Germinal center (tissue), 1 donor: ENCODE data around the gene MRPS31.

Source experiments
- DNase-seq: peaks from one replicate; pipeline ENCODE4 v3.0.0; 2012; ENCODE audit warnings: mixed read lengths, low spot score

Gene MRPS31

DNA sequence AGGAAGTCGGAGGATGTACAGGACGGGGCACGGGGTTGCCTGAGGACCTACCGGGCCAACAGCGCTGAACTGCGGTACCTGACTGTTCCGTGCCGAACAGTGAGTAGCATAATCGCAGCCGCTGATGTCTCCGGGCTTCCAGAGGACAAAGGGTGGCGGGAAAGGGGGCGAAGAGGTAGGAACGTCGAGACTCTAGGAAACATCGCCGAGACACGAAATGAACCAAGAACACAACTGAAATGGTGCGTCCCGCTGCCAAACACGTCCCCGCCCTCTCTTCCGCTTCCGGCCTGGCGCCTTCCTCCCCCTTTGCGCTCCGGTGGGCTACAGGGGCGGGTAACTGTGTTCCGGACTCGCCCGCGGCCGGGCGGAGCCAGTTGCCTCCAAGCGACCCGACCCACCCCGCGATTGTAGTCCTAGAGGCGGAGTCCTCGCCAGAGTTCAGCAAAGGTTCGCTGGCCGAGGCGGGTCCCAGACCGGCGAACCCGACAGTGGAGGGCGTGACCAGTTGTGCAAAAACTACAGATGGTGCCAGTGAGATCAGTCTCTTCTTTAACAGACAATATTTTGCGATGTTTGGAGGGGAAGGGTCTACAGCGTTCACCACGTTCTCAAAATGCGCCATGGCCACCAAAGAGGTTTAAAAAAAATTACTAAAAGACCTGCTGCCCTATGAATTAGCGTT, at the start of gene MRPS31:
MRPS31 (minus strand) TSS at position 257 of the 685 bp plus-strand sequence; CDS start at position 203, 54 bp downstream.
- peak; percentile 93 for DNase-seq

DNA sequence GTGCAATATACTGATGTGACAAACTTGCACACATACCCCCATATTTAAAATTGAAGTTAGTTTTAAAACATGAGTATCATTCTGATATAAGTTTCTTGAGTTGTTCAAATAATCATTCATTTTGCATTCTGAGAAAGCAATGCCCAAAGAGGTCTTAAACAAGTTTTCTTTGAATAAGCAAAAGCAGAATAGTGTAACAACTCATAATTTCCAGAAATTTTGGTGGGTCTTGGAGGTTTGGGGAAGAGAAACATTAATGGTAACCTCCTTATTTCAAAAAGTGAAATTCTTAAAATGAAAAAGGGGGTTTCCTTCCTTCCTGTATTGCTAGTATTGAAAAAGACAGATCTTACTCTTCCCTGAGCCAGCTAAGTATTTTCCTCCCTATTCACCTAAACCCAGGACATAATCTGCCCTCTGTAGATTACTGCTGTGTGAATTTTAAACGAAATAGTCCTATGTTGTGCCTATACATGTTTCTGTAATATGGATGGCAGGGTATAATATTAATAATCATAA, 48.9 kb upstream of the MRPS31 start:
- no peak for DNase-seq

DNA sequence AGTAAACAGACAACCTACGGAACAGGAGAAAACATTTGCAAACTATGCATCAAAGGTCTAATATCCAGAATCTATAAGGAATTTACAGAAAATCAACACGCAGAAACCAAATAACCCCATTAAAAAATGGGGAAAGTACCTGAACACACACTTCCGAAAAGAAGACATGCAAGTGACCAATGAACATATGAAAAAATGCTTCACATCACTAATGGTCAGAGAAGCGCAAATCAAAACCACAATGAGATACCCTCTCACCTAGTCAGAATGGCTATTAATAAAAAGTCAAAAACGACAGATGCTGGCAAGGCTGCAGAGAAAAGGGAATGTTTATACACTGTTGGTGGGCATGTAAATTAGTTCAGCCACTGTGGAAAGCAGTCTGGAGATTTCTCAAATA, 47.9 kb upstream of the MRPS31 start:
- DNase-seq: no peak

DNA sequence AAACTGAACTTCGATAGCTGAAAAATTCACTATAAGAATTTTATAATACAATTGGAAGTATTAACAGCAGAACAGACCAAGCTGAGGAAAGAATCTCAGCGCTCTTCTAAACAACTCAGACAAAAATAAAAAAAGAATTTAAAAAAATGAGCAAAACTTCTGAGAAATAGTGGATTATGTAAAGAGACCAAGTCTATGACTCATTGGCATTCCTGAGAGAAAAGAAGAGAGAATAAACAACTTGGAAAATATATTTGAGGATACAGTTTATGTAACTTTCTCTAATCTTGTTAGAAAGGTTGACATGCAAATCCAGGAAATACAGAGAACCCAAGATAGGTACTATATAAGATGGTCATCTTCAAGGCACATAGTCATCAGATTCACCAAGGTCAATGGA, 43.8 kb upstream of the MRPS31 start:
- DNase-seq: no peak

DNA sequence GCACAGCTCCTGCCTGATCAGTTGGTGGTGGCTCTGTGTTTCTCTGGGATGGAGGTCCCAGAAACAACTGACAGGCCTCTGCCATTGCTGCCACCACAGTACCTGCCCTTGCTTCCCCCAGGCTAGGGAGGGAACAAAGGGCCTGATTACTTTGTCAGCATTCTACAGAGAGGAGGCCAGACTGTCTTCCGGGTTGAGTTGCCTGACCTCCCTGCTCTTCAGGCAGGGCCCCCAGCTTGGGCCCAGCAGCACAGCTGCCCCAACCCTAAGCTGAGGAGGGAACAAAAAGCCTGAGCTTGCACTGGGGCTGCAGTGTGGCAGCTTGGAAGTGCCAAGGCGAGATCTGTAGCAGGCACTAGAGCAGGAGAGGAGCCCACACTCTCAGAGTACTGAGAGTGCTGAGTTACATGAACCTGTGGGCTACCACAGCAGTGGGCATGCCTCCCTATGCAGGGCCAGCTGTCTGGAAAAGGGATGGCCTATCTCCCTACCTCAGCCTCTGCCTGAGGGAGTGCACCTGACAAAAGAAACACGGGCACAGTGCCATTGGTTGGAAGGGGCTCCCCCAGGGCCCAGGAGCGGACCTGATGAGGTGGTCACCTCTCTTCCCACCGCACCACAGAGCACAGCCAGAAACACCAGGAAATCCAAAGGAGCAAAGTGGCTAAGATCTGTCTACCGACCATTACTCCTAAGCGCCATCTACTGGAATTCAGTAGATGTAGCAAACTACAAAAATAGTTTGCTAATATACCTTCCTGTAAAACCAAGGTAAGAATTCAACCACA, 42.9 kb upstream of the MRPS31 start:
- peak; percentile 43 for DNase-seq

DNA sequence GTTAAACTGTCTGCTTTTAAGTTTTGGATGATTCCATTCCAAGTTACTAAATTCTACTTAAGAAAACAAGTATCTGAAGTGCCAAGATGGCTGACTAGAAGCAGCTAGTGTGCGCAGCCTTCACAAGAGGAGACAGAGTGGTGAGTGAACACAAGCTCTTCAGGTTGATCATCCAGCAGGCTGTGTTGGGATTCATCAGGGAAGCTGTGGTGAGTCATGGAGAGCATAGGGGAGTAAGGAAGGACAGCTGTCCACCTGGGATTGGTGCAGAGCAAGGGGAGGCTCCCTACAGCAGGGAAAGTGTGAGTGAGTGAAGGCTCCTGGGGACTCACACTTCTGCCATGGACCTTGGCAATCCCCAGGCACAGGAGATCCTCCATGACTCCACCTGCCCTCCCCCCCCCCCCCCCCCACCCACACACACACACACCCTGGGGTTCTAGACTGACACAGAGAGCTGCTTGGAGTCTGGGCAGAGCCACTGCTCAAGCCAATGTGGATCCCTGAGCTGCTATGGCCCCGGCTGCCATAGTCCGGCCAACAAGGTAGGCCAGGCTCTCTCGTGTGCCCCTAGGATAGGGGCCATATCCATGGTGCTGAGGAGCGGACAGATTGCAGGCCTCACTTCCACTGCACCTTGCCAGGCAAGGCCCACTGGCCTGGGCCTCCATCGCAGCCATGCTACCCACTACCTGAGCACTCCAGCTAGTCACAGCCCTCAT, 41.9 kb upstream of the MRPS31 start:
- DNase-seq: no peak

DNA sequence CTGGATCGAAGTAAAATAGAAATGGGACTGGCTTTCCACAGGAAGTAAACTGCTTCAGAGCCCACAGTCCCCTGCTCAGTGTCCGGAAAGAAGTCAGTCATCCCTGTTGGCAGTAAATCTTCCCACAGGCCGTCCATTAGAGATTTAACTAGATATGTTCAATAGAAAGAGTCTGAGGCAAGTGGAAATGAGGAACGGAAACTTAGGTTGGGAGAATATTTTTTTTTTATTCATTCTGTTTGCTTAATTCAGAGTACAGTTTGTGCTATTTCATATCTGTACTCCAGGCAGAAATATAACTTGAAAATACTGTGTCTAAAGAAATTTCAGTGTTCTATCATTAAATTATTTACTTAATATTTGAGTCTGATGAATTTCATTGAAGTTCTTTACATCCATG, 41.1 kb upstream of the MRPS31 start:
- DNase-seq: peak; percentile 20

DNA sequence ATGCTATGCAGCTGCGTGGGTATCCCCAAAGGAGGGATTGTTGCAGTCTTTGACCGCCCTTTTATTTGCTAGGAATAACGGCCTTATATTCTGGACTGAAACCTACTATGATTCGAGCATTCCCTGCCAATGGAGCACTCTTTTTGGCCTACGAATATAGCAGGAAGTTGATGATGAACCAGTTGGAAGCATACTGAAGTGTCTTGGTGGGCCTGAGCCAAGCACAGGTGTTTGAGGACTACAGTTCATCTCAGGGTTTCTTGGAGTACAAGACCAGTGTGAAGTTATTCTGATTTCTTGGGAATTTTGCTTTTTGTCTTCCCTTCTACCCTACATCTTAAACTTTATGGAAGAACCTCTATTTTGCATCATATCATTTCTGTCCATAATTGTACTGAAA, 38.5 kb upstream of the MRPS31 start:
- DNase-seq: no peak

DNA sequence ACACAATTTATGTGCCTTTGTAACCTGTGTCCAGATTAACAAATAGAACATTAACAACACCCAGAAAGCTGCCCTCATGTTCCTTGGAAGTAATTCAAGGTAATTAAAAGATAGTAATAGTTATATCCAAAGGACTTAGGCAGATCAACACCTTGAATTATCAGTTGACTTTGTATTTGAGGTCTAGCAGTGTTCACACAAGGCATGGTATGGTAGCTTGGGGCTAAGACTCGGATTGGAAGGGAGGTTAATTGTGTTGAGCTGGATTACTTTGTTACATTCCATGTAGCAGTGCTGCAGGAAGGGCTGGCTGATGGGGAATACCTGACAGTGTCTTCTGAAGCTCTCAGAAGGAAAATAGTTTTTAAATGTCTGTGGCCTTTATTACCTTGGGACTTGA, 35.3 kb upstream of the MRPS31 start:
- no peak for DNase-seq

DNA sequence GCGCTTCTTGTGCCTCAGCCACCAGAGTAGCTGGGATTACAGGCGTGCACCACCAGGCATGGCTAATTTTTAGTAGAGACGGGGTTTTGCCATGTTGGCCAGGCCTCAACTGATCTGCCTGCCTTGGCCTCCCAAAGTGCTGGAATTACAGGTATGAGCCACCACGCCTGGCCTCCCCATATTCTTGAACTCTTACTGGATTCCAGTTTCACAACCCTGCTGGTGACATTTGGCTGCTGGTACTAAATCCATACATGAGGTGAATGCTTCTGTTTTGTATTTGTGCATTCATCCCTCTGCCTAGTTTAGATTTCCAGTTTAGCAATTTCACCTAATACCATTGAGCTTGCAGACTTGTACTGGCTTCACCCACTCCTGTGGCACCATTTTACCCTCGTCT, 32.3 kb upstream of the MRPS31 start:
- DNase-seq: no peak

DNA sequence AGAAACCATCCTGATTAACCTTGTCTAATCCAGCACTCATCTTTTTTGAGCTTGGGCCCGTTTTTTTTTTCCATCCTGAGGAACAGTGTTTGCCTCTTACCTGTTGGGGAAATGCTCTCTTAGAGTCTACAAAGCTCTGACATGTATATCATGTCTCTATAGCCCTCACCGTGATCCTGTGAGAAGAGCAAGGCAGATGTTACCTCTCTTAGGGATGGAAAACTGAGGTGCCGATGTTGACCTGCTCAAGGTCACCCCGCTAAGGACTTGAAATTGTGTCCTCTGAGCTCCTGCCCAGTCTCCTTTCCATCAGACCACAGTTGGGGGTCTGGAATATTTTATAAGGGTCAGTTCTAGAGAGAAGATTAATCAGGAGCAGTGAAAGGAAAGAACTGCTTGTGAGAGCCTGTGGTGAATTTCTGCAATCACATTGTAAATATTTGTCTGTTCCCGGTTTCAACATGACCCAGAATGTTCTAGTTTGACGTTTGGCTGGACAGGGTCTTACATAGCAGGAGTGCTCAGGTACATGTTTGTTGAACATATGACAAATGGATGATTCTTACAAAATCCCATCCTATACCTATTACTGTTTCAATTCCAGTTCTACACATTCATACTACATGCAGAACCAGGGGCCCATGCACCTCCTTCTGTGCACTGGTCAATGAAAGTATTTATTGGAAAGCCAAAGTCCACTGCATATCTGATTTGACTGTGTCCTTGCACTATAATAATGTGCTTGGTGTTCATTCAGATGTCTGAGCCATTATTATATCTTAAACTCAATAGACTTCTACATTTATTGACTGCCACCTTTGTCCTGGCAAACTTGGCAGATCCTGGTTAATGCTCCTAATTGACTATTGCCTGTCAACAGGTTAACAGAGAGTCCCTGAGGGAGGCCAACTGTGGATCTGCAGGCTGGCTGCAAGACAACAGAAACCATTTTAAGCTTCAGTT, 30.5 kb upstream of the MRPS31 start:
- no peak for DNase-seq

DNA sequence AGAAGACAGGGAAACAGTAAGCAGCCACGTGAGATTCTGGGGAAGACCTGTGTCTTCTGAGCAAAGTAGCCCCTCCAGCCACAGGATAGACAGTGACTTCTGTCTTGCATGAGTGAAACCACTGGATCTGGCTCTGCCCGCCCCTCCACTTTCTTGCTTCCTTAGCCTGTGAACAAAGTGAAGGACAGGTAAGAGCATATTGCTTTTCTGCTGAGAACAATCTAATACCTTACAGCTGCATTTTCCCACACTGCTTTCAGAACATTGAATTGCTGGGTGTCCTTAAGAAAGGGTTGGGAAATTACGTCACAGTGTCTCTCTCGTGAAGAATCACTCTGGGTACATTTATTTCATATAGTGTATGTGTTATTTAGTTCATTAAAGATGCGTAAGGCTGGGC, 29.6 kb upstream of the MRPS31 start:
- DNase-seq: no peak

DNA sequence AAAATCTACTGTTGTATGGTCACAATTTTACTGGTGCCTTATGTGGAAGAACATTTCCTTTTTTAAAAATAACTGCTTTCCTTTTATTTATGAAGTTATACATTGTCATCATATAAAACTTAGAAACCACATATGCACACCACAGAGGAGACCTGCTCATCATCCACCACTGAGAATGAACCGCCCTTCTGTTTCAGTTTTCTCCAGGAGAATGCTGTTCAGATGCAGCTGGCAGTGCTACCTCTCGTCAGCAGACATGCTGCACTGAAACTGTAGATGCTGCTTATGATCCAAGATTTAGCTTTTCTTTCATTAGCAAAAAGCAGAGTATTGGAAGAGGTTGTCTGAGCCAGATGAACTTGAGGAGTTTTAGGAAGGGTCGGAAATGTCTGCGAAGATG, 28.5 kb upstream of the MRPS31 start:
- no peak for DNase-seq

DNA sequence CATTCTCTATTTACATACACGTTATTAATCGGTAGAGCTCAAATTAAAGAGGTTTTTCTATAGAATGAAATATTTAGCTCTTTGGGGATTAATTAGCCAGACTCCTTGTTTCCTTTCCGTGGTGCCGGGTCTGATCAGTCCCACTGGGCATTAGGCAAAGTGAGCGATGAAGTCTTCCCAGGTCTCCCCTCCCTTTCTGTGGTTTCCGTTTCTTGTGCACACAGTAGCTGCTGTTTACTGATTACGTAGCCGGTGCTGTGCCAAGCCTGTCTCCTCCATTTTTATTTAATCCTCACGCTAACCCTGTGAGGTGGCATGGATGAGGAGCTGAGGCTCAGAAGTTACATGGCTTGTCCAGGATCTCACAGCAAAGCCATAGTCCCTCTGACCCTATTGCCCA, 27.4 kb upstream of the MRPS31 start:
- no peak for DNase-seq

DNA sequence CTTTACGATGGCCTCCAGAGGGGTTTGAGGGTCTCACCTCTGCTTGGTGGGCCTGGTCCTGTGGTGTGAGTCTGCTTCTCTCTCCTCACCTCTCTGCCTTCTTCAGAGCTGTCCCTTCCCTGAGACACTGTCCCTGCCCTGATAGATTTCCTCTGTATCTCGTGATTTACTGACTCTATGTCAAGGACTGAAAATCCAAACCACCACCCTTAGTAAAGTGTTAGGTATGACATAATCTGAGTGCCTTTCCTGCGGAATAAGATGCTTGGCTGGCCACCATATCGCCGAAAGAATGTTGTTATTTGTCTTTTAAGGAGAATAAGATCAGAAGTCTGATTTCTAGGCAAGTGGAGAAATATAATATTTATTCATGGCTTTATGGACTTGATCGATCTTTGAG, 25.7 kb upstream of the MRPS31 start:
- no peak for DNase-seq

DNA sequence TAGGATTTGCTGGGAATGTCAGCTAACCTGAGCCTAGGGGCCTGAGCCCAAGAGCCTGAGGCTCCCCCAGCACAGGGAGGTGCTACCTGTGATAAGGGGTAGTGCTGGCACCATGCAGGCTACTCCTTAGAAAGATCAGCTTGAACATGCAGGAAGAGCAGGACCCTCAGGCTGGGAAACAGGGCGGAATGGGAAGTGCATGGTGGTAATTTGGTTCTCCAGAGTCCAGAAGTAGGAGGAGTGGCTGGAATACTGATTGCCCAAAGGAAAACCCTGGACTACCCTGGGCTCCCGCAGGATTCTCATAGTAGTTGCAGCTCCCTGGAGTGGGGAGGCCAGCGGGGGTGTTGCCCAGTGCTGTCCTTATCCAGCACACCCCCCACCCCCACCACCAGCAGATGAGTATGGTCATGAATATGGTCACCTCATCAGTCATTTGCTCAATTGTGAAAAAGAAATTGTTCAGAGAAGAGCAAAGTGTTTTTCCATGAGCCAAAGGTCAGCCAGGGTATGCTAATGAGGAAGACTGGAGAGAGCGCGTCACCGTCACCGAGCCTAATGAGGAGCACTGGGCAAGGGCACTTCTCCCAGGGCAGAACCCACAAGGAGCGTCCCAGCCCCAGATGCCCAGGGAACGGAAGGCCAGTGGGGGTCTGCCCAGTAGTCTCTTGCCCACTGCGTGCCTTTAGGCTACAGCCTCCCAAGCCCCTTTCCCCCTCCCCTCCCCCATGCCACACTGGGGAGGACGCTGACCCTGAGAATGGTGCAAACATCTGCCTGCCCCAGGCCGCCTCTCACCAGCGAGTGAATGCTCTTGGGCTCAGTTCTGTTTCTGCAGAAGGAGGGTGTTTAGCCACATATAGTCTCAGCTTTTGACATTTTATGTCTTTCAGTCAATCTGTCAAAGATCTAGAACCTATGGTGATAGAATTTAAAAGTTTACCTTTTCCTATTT, 23.7 kb upstream of the MRPS31 start:
- DNase-seq: no peak

DNA sequence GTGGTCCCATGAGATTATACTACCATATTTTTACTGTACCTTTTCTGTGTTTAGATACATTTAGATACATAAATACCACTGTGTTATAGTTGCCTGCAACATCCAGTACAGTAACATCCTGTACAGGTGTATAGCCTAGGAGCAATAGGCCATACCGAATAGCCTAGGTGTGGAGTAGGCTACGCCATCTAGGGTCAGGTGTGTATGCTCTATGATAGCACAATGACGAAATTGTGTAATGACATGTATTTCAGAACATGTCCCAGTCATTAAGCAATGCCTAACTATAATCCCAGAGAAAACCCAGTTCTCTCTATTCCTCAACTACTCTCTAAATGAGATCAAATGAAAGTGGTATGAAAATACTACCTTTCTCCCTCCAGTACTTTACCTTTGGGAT, 22.3 kb upstream of the MRPS31 start:
- DNase-seq: no peak

DNA sequence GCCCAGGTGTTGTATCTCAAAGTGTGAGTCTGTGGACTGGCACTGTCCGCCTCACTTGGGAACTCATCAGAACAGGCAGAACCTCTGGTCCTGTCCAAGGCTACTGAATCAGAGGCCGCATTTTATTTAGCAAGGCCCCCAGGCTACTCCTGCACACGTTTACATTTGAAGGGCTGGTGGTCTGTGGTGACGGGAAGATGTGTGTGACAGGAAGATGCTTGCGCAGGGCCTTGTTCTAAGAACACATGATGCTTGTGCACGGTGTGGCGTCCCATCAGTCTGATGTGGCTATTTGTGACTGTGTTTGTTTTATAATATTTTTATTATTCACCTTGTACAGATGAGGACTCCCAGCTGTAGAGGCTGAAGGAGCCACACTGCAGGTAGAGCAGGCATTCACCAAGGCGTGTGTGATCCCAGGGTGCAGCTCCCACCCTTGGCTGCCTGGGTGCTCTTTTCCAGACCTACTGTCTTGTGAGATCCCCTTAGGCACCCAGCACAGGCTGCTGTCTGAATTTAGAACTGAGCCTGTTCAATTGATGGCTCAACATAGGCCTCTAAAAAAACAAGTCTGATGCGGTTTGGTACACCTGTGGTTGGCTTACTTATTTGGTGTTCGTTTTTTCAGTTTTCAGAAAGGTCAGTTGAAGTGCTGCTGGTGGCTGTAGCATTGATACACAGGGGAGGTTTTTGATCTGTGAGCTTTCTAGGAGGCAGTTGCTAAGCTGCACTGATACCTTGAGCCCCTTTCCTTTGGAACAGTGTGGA, 21.5 kb upstream of the MRPS31 start:
- DNase-seq: no peak

DNA sequence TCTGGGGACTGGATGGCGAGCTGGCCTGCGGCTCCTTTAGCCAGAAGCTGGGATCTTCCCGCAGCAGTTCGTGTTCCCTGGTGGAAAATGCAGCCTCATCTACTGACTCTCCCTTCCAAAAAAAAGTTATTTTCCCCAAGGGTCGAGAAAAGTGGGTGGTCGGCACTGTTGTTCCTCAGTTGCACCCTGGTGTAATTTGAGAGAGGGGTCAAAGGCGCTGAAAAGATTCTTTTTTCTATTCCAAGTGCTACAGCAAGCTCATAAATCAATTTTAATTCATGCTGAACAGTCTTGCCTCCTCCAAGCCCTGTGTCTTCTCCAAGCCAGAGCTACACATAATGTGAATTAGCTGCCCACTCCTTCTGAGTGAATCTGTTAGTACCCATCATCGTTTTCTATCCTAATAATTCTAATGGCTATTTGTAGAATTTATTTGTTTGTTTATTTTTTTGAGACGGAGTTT, 19.2 kb upstream of the MRPS31 start:
- DNase-seq: no peak
